Measurements from ENCODE around the gene ZNF593OS.

Gene ZNF593OS

DNA sequence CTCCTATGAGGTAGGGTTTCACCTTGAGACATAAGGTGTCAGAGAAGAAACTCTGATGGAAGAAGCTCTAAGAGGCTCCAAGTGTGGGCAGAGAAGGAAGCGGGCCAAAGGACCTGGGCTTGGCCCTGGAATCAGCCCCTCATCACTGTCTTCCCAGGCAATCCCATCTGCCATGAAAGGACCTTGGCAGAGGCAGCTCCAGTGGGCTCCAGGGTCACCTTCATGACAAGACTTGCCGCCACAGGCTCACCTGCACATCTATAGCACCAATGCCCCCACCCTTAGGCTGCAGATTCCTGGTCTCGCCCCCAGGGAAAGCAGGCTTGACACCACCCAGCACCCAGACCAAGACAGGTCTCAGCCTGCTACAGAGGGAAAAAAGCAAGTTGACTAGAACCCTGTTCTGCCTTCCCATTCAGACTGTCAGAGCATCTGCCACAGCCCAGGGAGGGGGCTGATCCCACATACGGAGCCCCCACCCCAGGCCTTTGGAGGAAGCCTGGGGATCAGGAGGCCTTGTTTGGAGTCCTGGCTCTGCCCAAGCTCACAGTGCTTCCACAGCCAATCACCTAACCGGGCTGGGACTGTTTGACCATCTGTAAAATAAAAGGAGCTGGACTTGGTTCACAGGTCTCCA is 13.2 kb downstream of the ZNF593OS start:
- DNase-seq, result no peak

DNA sequence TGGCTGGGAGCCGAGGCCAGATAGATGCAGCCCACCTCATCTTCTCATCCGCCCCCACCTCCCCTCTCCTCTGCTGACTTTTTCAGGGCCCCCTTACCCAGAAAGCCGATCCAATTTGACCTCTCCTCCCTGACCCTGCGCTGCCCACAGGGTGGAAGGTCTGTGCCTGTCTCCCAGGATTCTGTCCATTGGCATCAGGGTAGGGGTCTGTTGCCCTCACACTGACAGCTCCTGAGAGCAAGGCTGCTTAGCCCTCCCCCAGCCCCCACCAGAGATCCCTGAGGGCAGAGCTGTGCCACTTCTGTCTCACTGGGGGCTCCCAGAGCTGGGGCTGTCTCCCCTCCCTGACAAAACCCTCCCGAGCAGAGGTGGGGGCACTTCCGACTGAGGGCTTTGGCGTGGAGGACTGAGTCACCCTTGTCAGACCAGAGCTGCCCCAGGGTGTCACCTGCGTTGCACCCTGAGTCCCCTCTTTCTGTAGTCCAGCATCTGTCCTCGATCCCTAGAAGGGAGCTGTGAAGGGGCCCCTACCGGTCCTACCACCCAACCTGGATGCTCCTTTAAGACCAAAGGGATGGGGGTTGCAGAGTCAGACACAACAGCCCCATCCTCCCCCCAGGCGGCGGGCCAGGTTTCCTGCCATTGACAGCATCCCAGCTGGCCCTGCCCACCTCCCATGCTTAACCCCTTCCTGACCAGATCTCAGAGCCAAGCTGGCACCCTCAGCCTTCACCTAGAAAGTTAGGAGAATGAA is 15.2 kb downstream of the ZNF593OS start:
- no peak for DNase-seq

- no peak for DNase-seq
These were observed 16.0 kb downstream of the ZNF593OS start for GRCh38 chr1:26155370-26156284.

DNA sequence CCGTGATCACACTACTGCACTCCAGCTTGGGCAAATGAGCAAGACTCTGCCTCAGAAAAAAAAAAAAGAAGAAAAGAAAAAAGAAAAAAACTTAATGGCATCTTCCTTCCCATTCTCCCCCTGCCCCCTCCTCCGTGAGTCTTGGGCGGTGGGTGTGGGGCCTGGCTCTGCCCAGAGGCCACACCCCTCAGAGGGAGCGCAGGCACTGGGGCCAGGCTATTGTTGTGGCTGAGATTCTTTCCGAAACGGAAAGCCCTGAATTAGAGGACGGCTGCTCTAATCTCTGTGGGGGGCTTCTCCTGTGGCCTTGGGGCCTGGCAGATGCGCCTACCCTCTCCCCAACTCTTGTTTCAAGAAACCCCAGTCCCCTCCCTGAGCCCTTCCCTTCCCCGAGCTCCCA is 16.9 kb downstream of the ZNF593OS start:
- DNase-seq, result no peak

DNA sequence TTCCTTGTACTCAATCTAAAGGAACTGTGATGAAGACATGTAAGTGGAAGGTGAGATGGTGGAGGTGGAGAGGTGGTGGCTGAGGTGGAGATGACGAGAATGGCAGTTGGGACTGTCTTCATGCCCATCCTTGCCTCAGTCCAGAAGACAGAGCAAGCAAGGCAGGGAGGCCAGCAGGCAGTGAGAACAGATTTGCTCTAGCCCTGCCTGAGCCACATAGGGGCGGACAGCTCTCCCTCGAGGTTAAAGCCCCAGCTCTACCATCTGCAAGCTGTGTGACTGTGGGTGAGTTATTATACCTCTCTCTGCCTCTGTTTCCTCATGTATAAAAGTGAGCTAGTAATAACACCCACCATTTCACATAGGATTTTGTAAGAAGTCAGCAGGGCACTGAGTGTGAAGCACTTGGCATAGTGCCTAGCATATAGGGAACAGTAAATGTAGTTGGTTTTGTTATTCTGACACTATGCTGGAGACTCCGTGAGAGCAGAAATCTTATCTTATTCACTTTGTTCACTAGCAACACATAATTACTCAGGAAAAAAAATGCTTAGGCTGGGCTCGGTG is 17.6 kb downstream of the ZNF593OS start:
- DNase-seq, result no peak

DNA sequence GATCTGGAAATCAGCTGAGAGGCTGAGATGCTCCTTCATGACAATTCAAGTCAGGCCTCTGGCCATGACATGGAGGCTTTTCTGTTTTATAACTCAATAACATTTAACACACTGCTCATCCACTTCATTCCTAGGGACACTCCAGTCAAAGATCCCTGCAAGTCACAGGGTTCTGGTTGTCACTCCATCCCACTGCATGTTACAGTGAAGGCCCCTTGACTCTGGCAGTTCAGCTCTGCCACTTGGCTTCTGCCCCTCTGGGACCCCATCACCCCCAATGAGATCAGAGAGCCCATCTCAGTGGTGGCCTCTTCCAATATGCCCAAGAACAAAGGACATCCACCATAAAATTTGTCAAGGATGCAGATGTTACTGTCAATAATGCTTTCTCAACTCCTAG is 22.7 kb downstream of the ZNF593OS start:
- no peak for DNase-seq

DNA sequence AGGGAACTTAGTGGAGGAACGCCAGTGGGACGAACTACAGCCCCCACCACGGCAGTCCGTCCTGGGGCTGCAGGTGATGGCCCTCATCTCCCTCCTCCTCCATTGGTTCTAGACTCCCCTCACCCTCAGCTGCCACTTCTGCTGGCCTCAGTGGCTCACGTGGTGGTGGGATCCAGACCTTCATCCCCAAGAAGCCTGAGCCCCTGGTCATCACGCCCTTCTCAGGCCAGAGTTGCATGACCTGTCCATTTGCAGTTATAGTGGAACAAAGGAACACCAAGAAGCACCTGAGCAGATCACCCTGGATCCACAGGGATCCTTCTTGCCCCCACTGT is 25.7 kb downstream of the ZNF593OS start:
- no peak for DNase-seq

DNA sequence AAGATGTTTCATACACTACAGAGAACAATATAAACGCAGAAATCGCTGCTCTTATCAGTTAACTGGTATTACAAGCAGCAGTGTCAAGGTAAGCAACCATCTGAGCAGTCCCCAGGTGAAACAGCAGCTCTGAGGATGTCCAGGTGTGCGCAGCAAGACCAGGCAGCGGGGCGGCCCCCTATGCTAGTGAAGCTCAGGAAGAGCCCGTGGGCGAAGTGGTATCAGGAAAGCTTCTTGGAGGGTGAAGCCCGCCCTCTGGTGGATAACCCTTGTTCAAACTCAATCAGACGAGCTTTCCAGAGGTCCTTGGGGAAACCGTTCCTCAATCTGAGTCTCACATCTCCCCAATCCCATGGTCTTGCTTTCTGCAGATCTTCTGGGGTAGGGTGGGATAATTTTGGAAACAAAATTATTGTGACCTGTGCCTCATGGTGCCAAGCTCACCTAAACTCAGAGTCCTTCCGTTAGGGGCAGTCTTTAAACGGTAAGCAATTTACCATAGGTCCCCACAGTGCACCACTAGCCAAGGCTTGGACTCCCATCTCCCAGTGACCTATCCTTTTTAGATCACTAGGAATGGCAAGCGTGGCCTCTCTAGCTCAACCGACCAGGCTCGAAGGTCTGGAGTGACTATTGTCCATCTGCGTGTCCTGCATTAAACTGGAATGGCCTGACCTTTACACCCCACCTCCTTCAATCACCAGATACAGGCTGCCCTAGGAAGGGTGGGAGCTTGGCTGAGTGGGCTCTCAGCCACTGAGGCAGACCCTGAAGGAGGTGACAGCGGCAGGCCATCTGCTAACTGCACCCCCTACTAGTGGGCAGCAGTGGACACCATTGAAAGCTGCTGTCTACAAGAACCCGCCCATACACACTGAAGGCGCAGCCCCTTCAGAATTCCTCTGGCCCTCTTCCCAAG is 26.3 kb downstream of the ZNF593OS start:
- DNase-seq, result peak; percentile 75 to 84

DNA sequence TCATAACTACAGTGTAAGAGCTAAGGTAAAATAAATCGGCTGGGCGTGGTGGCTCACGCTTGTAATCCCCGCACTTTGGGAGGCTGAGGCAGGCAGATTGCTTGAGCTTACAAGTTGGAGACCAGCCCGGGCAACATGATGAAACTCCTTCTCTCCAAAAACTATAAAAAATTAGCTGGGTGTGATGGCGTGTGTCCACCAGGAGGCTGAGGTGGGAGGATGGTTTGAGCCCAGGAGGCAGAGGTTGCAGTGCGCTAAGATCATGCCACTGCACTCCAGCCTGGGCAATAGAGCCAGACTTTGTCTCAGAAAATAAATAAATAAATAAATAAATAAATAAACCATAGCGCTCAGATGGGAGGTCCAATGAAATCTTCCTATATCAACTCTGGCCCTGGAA is 29.5 kb downstream of the ZNF593OS start:
- no peak for DNase-seq

- DNase-seq, result no peak
These were observed 32.6 kb downstream of the ZNF593OS start for GRCh38 chr1:26138974-26139558.

DNA sequence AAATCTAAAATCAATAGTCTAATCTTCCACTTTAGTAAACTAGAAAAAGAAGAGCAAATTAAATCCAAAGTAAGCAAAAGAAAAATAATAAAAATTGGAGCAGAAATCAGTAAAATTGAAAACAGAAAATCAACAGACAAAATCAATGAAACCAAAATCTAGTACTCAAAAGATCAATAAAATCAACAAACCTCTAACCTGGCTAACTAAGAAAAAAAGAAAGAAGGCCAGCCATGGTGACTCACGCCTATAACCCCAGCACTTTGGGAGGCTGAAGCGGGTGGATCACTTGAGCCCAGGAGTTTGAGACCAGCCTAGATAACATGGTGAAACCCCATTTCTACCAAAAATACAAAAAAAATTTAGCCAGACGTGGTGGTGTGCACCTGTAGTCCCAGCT is 37.2 kb downstream of the ZNF593OS start:
- no peak for DNase-seq

DNA sequence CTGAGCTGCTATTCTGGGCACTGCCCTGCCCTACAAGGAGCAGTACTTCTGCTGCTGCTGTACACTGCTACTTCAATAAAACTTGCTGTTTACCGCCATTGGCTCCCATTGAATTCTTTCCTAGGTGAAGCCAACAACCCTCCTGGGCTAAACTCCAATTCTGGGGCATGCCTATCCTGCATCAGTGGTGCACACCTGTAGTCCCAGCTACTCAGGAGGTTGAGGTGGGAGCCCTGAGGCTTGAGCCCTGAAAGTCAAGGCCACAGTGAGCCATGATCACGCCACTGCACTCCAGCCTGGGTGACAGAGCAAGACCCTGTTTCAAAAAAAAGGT is 38.8 kb downstream of the ZNF593OS start:
- no peak for DNase-seq

DNA sequence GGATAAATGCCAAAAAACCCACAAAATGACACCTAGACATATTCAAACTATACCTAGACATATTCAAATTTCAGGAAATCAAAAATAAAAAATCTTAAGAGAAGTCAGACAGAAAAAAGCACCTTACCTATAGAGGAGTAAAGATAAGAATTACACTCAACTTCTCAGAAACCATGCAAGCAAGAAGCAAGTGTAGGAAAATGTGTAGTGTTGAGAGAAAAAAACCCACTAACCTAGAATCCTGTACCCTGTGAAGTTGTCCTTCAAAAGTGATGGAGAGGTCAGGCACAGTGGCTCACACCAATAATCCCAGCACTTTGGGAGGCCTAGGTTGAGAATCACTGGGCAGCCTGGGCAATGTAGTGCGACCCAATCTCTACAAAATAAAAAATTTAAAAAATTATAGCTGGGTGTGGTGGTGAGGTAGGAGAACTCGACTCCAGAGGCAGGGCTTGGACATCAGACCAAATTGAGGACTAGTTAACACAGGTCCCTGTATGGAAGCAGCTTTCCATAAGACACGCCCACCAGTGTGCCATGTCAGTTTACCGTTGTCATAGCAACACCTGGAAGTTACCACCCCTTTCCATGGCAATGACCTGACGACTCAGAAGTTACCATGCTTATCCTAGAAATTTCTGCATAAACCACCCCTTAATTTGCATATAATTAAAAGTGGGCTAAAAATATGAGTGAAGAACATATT is 39.4 kb downstream of the ZNF593OS start:
- DNase-seq, result no peak

DNA sequence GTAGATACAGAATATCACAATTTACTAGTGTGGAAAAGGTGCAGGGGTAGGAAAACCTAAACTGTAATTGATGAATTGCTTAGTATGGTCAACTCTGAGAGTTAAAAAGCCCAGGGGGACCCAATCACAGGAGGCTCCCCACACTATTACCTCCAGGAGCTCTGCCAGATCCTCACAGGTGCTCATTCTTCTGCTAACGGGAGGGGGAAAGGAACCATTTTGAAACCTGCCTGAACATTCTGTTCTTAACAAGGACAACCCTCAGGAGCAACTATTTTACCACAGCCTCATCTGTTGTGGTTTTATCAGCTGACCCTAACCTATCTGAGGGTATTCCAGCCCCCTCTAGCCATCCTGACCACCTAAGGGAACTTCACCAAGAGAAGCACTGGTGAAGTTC is 40.9 kb downstream of the ZNF593OS start:
- no peak for DNase-seq

- DNase-seq, result no peak
These were observed 41.9 kb downstream of the ZNF593OS start for GRCh38 chr1:26129778-26130177.

DNA sequence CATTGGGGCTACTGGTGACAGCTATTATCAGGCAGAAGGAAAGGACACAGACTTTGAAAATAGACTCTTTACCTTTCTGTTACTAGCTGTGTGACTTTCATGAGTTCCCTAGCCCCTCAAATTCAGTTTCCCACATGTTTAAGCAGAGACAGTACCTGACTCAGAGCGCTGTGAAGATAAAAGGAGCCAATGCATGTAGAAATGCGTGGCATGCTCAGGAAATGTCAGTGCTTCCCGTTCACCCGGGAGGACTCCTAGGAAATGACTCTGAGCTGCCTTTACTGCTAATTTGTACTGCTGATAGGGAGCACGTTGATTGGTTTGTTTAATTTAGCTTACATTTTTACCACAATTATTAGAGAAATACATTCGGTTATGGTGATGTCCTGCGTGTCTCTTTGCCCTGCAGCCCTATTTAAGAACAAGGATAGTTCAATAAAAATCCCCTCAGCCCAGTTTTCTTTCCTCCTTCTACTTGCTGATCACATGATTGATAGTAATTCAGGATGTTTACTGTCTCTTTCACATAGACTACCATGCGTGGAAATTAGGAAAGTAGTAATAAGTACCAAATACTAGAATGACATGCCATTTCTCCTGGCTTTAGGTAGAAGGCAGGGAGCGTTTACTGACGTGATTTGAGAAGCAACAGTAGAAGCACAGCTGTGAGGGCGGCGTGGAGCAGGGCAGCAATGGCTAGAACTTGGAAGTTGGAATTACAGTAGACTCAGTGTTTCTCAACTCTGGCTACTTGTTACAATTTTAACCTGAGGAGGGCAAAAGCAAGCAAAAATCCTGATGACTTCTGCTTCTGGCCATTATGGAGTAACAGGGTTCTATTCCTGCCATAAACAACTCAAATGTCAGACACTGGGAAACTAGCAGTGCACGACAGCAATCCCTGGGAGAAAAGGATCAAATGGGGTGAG is 44.1 kb downstream of the ZNF593OS start:
- DNase-seq, result peak in 1 of 2 donors; percentile 6

GRCh38 chr1:26126321-26127084 is 45.1 kb downstream of the ZNF593OS start:
- peak; percentile 52 to 53 for DNase-seq

GRCh38 chr1:26125946-26126320 is 45.7 kb downstream of the ZNF593OS start:
- DNase-seq, result no peak

DNA sequence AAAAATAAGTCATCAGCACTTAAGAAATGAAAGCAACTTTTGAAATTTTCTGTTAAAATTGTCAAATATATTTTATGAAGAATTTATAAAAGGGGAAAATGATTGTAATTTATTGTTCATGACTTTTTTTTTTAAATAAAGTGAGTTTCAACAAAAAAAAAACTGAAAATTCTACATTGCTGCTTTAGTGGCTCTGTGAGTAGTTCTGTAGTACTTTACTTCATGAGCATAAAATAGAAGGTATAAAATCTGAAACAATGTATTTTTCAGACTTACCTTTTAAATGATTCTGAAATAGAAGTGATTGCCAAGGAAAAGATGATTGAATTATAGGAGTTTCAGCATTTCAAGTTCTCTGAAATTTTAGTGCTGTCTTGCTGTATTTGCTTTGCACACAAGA is 46.2 kb downstream of the ZNF593OS start:
- no peak for DNase-seq

Data from activated CD4-positive, alpha-beta T cell treated with anti-CD3 and anti-CD28 coated beads for 4 hours (primary cell).